RKO (cell line): Measurements from ENCODE around the gene IL1RL1.
"Not testable (repeated sequence)": the region's sequence is repeated elsewhere in the genome, so short reads cannot be mapped to it uniquely, and the experiment has no call there.

ENCODE experiments used
- DNase-seq: peaks from one replicate; pipeline ENCODE4 v3.0.0-alpha.2; 2016; ENCODE audit warnings: low spot score

IL1RL1 gene

DNA sequence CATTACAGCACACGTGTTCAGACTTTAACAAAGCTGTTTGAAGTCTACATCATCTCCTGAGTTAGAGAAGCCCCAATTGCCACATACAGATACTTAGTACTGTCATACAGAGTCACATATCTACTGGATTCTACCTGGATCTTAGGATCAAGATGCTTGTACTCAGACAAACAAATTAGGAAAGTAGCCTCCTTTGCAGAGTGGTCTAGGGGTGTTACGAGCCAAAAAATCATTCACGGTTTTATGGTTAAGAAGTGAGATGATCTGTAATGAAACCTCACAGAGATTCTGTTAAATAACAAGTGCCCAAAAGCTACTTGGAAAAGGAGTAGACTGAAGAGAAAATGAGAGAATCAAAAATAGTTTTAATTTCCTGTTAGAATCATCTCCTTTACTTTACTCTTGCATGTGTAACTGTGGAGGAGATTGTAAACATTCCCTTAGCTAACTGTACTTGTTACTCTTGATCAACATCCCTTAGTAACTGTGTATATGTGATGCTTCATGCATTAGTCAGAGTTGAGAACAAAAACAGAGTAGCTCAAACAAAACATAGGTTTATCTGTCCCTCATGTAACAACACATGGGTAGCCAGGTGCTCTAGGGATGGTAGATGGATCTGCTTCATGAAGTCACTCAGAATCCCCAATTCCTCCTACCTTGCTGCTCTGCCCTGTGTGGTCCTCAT lies 16.4 kb upstream of the IL1RL1 start:
- DNase-seq = peak; percentile 31

DNA sequence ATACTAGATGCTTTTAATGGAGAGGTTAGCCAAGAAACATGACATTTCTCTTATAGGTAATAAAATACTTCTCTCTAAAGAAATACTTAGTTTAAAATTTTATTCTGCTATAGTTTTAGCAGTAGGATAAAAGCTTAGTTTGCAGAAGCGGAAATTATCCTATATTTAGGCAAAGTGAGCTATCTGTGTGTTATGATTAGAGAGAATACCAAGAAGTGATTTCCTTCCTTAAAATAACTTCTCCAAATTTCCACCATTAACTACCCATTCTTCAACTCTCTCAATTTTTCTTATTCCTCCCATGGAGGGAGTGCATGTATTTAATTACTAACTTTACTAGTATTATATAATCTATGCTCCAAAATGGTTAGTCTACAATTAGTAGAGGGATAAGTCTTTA lies 15.8 kb upstream of the IL1RL1 start:
- no peak for DNase-seq

DNA sequence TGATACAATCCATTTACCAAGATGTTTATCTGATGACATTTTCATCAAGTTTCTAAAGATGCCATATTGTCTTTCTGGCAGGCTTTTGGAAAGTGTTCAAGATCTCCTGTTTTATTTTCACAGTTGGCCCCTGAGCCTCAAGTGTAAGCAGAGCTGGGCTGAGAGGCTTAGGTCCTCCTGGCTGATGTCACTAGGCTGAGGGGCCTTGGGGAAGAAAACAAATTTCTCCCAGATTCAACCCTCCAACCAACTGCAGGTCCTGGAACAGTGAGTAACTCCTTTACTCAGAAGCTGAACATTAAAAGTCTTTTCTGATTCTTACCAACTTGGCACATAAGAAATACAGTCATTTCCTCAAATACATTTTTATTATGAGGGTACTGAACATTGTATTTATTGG lies 14.9 kb upstream of the IL1RL1 start:
- DNase-seq = no peak

- no peak for DNase-seq
These were observed 13.5 kb upstream of the IL1RL1 start for GRCh38 chr2:102297891-102298290.

DNA sequence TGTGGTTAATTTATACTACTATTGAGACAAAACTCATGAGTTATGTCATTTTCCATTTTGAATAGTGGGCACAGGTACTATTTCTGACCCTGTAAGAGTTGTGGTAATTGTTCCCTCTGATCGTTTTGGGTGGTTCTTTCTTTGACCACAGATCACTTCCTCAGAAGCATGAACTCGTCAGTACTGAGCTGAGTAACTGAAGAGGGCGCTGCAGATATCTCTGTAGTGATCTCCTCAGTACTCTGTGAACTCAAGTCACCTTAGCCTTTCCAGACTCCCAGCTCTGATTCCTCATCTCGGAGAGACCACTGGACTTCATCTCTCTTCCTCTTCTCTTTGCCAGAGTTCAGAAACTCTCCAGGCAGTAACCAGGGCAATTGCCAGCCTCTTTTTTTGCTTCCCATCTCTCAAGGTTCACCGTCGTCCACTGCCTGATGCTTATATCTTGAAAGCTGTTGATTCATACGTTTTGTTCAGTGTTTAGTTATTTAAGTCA lies 9.4 kb upstream of the IL1RL1 start:
- DNase-seq = peak; percentile 29

DNA sequence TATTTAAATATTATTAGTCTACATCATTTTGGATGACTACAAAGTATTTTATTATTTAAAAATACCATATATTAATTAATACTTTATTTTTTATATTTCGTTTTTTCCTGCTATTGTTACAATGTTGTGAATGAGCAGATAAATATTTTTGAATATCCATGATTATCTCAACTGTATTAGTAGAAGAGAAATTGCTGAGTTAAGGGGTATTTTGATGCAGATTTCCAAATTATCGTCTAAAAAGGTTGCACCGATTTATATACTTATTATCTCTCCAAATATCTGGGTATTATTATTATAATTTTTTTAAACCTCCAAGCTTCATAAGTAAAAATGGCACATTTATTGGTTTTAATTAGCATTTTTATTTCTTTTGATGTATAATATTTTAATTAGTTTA lies 8.9 kb upstream of the IL1RL1 start:
- no peak for DNase-seq

DNA sequence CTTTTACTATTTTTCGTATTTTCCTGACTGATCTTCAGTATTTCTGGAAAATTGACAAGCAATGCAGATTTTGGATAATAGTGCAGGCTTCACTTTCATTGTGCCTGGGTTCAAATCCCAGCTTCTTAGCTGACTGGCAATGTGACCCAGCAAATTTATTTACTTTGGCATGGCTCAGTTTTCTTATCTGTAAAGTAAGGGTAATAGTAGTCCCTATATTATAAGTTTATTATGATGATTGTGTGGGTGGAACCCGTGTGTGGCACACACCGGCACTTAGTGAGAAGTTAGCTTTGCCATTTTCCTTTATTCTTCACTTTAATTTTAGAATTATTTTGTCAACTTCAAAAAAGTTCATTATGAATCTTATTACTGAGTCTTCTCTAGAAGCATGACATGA lies 7.8 kb upstream of the IL1RL1 start:
- DNase-seq = no peak

GRCh38 chr2:102304268-102304667 lies 7.1 kb upstream of the IL1RL1 start:
- DNase-seq = no peak

DNA sequence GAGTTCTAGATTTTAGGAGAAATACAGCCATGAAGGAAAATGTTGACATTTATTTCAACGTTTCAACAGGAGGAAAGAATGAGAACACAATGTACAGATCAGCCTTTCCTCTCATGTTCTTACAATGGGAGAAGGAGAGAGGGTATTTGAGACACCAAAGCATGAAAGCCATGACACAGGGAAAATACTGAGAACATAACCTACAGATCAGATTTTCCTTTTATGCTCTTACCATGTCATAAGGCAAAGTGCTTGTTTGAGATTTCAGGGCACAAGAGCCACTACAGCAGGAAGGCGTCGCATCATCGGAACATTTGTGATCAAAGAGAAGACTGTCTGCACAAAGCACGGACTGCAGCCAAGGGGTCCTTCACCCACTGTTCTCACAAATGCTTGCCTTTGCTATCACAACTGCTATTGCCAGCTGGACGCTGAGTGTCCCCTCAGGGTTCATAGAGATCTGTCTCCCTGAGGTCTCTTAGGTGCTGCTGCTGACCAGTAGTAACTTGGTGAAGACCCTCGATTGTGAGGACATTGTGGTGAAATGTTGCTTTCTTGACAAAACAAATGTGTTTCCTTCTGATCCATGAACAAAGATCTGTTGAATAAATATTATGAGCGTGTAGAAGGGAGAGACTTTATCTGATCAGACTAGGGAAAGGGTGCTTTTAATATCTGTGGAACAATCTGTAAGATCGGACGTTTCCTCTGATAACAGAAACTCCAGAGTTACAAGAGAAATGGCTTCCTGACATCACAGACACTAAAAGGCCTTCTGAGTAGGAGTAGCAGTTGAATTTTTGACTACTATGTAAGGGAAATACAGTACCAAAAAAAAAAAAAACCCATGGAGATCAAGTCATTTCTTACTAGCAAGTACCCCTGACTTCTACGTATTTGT lies 6.4 kb upstream of the IL1RL1 start:
- no peak for DNase-seq

GRCh38 chr2:102306125-102306524 lies 5.2 kb upstream of the IL1RL1 start:
- DNase-seq = no peak

DNA sequence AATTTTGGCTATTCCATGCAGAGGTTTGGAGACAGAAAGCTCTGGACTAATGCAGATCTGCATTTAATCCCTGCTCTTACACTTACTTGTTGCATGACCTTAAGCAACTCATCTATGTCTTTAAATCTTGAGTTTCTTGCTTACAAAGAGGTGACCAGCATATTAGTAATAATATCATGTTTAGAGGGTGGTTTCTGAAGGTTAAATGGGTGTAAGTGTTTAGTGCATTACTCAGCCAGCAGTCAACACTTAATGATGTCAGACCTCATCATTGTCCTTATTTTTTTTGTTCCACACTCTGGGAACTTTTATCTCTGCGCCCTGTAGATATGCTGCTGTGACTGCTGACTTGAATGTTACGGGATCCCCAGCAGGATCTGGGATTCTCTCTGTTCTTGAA lies 1.7 kb downstream of the IL1RL1 start:
- DNase-seq = peak; percentile 84

DNA sequence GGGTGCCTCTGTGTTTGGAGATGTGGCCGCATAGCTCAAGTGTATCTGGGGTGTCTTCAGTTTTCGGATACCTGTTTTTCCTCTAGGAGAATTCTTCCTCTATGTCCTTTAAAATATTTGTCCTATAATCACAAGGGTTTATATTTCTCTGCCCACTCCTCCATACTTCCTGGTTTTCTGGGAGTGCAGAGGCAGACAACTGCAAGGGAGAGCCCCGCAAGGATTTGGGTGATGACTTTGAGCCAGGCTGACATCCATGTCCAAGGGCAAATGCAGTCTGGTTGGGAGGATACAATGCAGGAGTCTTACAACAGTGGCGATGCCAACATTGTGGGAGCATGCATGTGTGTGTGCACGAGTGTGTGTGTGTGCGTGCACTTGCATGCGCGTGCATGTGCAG lies 2.1 kb downstream of the IL1RL1 start:
- no peak for DNase-seq

DNA sequence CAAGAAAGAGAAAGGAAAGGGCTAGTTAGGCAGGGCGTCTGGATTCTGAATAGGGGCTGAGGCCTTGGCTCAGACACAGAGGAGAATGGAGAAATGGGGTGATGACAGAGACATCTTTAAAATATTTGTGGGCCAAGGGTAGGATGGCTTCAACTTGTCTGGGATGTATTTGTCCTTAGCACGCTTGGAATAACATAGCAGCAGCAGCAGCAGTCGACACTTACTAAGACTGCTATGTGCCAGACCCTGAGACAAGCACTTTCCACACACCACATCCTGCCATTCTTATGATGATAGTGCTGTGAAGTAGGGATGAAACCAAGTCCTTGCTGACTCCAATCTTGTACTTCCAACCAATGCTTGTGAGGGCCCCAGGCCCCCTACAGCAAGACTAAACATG lies 2.6 kb downstream of the IL1RL1 start:
- no peak for DNase-seq

- no peak for DNase-seq
These were observed 4.6 kb downstream of the IL1RL1 start for GRCh38 chr2:102315921-102316320.

- no peak for DNase-seq
These were observed 6.4 kb downstream of the IL1RL1 start for GRCh38 chr2:102317715-102318114.

GRCh38 chr2:102318437-102318836 lies 7.1 kb downstream of the IL1RL1 start:
- no peak for DNase-seq

- no peak for DNase-seq
These were observed 10.8 kb downstream of the IL1RL1 start for GRCh38 chr2:102321941-102322719.

GRCh38 chr2:102324914-102325313 lies 13.6 kb downstream of the IL1RL1 start:
- DNase-seq = not testable (repeated sequence)

- no peak for DNase-seq
These were observed 20.1 kb downstream of the IL1RL1 start for GRCh38 chr2:102331311-102331980.

GRCh38 chr2:102334486-102334885 lies 23.1 kb downstream of the IL1RL1 start:
- no peak for DNase-seq

GRCh38 chr2:102335871-102336366 lies 24.6 kb downstream of the IL1RL1 start:
- DNase-seq = no peak

GRCh38 chr2:102336502-102336945 lies 25.2 kb downstream of the IL1RL1 start:
- no peak for DNase-seq
